Ascending aorta (tissue), 2 donors: Measurements from ENCODE around the gene FCGBP. TPM values are rescaled to one million over a fixed set of nuclear protein-coding genes. Genes with fewer than 3 reads are reported as not detected.

Source experiments
- DNase-seq, 2 donors: peaks; one replicate each; pipeline ENCODE4 v3.0.0-alpha.2; 2019; ENCODE audit warnings: low spot score in 2 of 2
- H3K27ac ChIP-seq, 2 donors: fragments of 200-600 bp; sonication (generic); one replicate each; pipeline ENCODE4 v1.5.1; 2016 to 2017; ENCODE audit warnings: mild to moderate bottlenecking in 1 of 2
- H3K27me3 ChIP-seq: fragments of 200-600 bp; sonication (generic); one replicate; pipeline ENCODE4 v1.5.1; 2017
- H3K36me3 ChIP-seq, 2 donors: fragments of 200-600 bp; sonication (generic); one replicate each; pipeline ENCODE4 v1.5.1; 2016
- H3K4me1 ChIP-seq, 2 donors: fragments of 200-600 bp; sonication (generic); one replicate each; pipeline ENCODE4 v1.5.1; 2016 to 2017; ENCODE audit warnings: mild to moderate bottlenecking in 1 of 2
- H3K4me3 ChIP-seq, 2 donors: fragments of 200-600 bp; sonication (generic); one replicate each; pipeline ENCODE4 v1.5.1; 2016 to 2017; ENCODE audit warnings: mild to moderate bottlenecking in 1 of 2
- H3K9me3 ChIP-seq, 2 donors: fragments of 200-600 bp; sonication (generic); one replicate each; pipeline ENCODE4 v1.5.1; 2016
- CTCF ChIP-seq, 3 experiments: fragments of 200-600 bp in 2 of 3; fragments of 450-650 bp in 1 of 3; sonication (generic) in 2 of 3; IDR thresholded peaks; one replicate each; pipeline ENCODE4 v1.5.1; 2016 to 2019; ENCODE audit warnings: antibody characterized with exemption in 3 of 3, mild to moderate bottlenecking in 1 of 3, moderate library complexity in 1 of 3
- intact Hi-C: fragments of 100-400 bp; cut with DNase I; formaldehyde crosslinking; loops from one replicate; pipeline ENCODE4 v1.15.1; 2023
- total RNA-seq: library from RNA; depleted of rRNA; stranded (reverse); fragments of >200 nt; gene quantifications from one replicate; pipeline ENCODE4 v1.1.0, GENCODE V29; 2016

The FCGBP gene
- total RNA-seq, 1 donor from 2014 or later, result 21.2 TPM

GRCh38 chr19:39951686-39952085 is 17.3 kb upstream of the FCGBP start:
- no peak overlapping the region for H3K4me3 ChIP-seq
- no peaks in the 10 kb centered on the region for H3K36me3 ChIP-seq
- no peaks in the 10 kb centered on the region for H3K4me1 ChIP-seq
- no peaks in the 10 kb centered on the region for H3K27me3 ChIP-seq
- no peak for TF ChIP-seq CTCF (IDR thresholded peaks at IDR 0.05)
- no peaks in the 10 kb centered on the region for H3K9me3 ChIP-seq
- DNase-seq, result peak in 1 of 2 donors; percentile 35
- intact Hi-C loops, result no loop called here
- no peak overlapping the region for H3K27ac ChIP-seq

DNA sequence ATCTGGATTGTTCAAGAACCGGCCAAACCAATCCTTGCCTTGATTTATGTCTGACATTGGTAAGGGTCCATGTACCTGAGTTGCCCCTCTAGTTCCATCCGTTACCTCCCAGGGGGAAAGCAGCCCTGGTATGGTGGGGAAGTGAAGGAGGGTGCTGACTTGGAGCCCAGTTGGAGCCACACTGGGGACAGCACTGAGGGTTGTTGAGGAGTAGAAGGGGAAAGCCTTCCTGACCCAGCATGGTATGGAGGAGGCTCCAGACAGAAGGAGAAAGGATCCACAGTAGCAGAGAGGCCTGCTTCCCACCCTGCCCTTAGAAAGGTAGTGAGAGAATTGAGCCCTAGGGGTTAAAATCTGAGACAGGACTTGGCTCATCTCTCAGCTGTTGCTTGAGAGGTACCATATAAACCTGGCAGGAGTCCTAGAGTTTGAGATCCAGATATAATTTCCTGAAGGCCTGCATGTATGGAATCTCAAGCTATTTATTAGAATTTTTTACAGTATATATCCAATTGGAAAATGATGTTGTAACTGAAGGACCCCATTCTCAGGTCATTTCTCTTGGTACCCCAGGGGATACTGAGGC is 16.7 kb upstream of the FCGBP start:
- intact Hi-C loops, result no loop called here

GRCh38 chr19:39949026-39949747 is 14.8 kb upstream of the FCGBP start:
- intact Hi-C loops, result no loop called here
- Histone ChIP-seq H3K9me3 (no peaks in the 10 kb centered on the region), H3K36me3 (no peaks in the 10 kb centered on the region), H3K27ac (no peak overlapping the region), H3K4me1 (no peaks in the 10 kb centered on the region), H3K4me3 (no peak overlapping the region), H3K27me3 (no peaks in the 10 kb centered on the region)
- no peak for TF ChIP-seq CTCF (IDR thresholded peaks at IDR 0.05)
- peak in 1 of 2 donors; percentile 9 for DNase-seq

More for the DNA sequence above, 16.7 kb upstream of the FCGBP start:
- no peak for TF ChIP-seq CTCF (IDR thresholded peaks at IDR 0.05)
- Histone ChIP-seq H3K4me3 (no peak overlapping the region), H3K27ac (no peak overlapping the region), H3K9me3 (no peaks in the 10 kb centered on the region), H3K36me3 (no peaks in the 10 kb centered on the region), H3K27me3 (no peaks in the 10 kb centered on the region), H3K4me1 (no peaks in the 10 kb centered on the region)
- DNase-seq, result peak in 1 of 2 donors; percentile 19

GRCh38 chr19:39946532-39946931 is 12.1 kb upstream of the FCGBP start:
- H3K4me3 ChIP-seq, result no peak overlapping the region
- H3K9me3 ChIP-seq, result no peaks in the 10 kb centered on the region
- no peak overlapping the region for H3K27ac ChIP-seq
- H3K36me3 ChIP-seq, result no peaks in the 10 kb centered on the region
- no peaks in the 10 kb centered on the region for H3K4me1 ChIP-seq
- no peak for TF ChIP-seq CTCF (IDR thresholded peaks at IDR 0.05)
- DNase-seq, result no peak
- no peaks in the 10 kb centered on the region for H3K27me3 ChIP-seq
- intact Hi-C loops, result no loop called here

DNA sequence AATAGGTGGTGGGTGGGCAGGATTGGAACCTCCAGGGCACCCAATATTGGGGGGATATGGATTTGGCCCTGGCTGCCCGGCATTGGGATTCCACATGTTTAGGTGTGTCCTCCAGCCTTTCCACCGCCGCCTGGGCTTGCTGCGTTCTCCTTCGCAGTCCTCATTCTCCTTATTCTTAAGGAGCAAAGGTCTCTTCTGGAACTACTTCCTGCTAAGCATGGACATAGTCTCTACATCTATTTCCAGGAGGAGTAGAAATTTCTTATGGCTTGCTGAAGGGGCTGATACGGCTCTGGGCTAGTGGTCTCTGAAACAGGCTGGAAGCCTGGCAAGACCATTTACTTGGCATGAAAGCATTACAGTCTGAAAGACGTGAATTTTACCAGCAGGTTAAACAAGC is 9.2 kb upstream of the FCGBP start:
- H3K27me3 ChIP-seq, result no peaks in the 10 kb centered on the region
- peaks cover 0 to 16% of the 10 kb centered on the region in 2 donors for H3K9me3 ChIP-seq
- intact Hi-C loops, result no loop called here
- H3K36me3 ChIP-seq, result no peaks in the 10 kb centered on the region
- TF ChIP-seq CTCF (IDR thresholded peaks at IDR 0.05), result no peak
- H3K4me3 ChIP-seq, result no peak overlapping the region
- no peaks in the 10 kb centered on the region for H3K4me1 ChIP-seq
- DNase-seq, result no peak
- H3K27ac ChIP-seq, result no peak overlapping the region
